Measurements from ENCODE around the gene FTO. TPM values are rescaled to one million over a fixed set of nuclear protein-coding genes. Genes with fewer than 3 reads are reported as not detected.

The FTO gene
- polyA plus RNA-seq, 1 donor from 2014 or later, result 80.1 TPM

- no peaks in the 10 kb centered on the region for H3K9me3 ChIP-seq (ENCODE audit: low read length)
- H3K36me3 ChIP-seq (ENCODE audit: insufficient read depth, low read length), result no peaks in the 10 kb centered on the region
- no peaks in the 10 kb centered on the region for H3K79me2 ChIP-seq (replicated peaks; ENCODE audit: insufficient read depth, low read length)
- no peaks in the 10 kb centered on the region for H4K20me1 ChIP-seq (ENCODE audit: insufficient read depth)
- TF ChIP-seq POLR2AphosphoS5 (IDR thresholded peaks at IDR 0.05) (no peak), SMC3 (conservative IDR thresholded peaks at IDR 0.05; ENCODE audit: poor library complexity) (no peak), TAF1 (IDR thresholded peaks at IDR 0.05; ENCODE audit: low read depth) (no peak), EP300 (conservative IDR thresholded peaks at IDR 0.05; ENCODE audit: poor library complexity, severe bottlenecking) (no peak), EZH2 (IDR thresholded peaks at IDR 0.05; ENCODE audit: borderline replicate concordance, insufficient read depth, low read length, poor library complexity, severe bottlenecking) (no peak), MXI1 (conservative IDR thresholded peaks at IDR 0.05; ENCODE audit: poor library complexity, severe bottlenecking) (no peak), CTCF (IDR thresholded peaks at IDR 0.05; ENCODE audit: poor library complexity, severe bottlenecking) (no peak), RAD21 (conservative IDR thresholded peaks at IDR 0.05) (no peak)
- TF ChIP-seq, protein P1, sequence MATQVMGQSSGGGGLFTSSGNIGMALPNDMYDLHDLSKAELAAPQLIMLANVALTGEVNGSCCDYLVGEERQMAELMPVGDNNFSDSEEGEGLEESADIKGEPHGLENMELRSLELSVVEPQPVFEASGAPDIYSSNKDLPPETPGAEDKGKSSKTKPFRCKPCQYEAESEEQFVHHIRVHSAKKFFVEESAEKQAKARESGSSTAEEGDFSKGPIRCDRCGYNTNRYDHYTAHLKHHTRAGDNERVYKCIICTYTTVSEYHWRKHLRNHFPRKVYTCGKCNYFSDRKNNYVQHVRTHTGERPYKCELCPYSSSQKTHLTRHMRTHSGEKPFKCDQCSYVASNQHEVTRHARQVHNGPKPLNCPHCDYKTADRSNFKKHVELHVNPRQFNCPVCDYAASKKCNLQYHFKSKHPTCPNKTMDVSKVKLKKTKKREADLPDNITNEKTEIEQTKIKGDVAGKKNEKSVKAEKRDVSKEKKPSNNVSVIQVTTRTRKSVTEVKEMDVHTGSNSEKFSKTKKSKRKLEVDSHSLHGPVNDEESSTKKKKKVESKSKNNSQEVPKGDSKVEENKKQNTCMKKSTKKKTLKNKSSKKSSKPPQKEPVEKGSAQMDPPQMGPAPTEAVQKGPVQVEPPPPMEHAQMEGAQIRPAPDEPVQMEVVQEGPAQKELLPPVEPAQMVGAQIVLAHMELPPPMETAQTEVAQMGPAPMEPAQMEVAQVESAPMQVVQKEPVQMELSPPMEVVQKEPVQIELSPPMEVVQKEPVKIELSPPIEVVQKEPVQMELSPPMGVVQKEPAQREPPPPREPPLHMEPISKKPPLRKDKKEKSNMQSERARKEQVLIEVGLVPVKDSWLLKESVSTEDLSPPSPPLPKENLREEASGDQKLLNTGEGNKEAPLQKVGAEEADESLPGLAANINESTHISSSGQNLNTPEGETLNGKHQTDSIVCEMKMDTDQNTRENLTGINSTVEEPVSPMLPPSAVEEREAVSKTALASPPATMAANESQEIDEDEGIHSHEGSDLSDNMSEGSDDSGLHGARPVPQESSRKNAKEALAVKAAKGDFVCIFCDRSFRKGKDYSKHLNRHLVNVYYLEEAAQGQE (IDR thresholded peaks at IDR 0.05; ENCODE audit: borderline replicate concordance), result no peak
- H3K27me3 ChIP-seq (ENCODE audit: insufficient read depth, low read depth, low read length), result no peaks in the 10 kb centered on the region
- H3K4me2 ChIP-seq (ENCODE audit: low read length), result no peak overlapping the region
- H3K4me3 ChIP-seq (ENCODE audit: low read length), result no peak overlapping the region
- H3F3A ChIP-seq (ENCODE audit: insufficient read depth, low read length, poor library complexity, severe bottlenecking), result no peaks in the 10 kb centered on the region
- H2AFZ ChIP-seq (ENCODE audit: low read depth, low read length), result no peak overlapping the region
- no peak overlapping the region for H3K27ac ChIP-seq (ENCODE audit: low read length)
- no peaks in the 10 kb centered on the region for H3K9me2 ChIP-seq (ENCODE audit: insufficient read depth, low read length)
- no peak overlapping the region for H3K9ac ChIP-seq (ENCODE audit: low read length)
These were observed 67.9 kb downstream of the FTO start for GRCh38 chr16:53771655-53772497.

GRCh38 chr16:53773150-53773846, 69.3 kb downstream of the FTO start:
- Histone ChIP-seq H4K20me1 (ENCODE audit: insufficient read depth) (no peaks in the 10 kb centered on the region), H3K4me2 (ENCODE audit: low read length) (no peak overlapping the region), H3K9me2 (ENCODE audit: insufficient read depth, low read length) (no peaks in the 10 kb centered on the region), H3K4me3 (ENCODE audit: low read length) (no peak overlapping the region), H3F3A (ENCODE audit: insufficient read depth, low read length, poor library complexity, severe bottlenecking) (no peaks in the 10 kb centered on the region), H3K27me3 (ENCODE audit: insufficient read depth, low read depth, low read length) (no peaks in the 10 kb centered on the region), H2AFZ (ENCODE audit: low read depth, low read length) (no peak overlapping the region), H3K9ac (ENCODE audit: low read length) (no peak overlapping the region), H3K36me3 (ENCODE audit: insufficient read depth, low read length) (no peaks in the 10 kb centered on the region), H3K79me2 (replicated peaks; ENCODE audit: insufficient read depth, low read length) (no peaks in the 10 kb centered on the region), H3K27ac (ENCODE audit: low read length) (no peak overlapping the region), H3K9me3 (ENCODE audit: low read length) (no peaks in the 10 kb centered on the region)
- TF ChIP-seq RAD21 (conservative IDR thresholded peaks at IDR 0.05), result peak; percentile 92
- no peak for TF ChIP-seq POLR2AphosphoS5 (IDR thresholded peaks at IDR 0.05)
- peak; percentile 90 for TF ChIP-seq CTCF (IDR thresholded peaks at IDR 0.05; ENCODE audit: poor library complexity, severe bottlenecking)
- TF ChIP-seq SMC3 (conservative IDR thresholded peaks at IDR 0.05; ENCODE audit: poor library complexity), result peak; percentile 86

All from neural cell (in vitro differentiated cells).